Thyroid gland (tissue), 4 donors: Measurements from ENCODE around the gene SLC23A2.

Source experiments
- CTCF ChIP-seq, 6 experiments: fragments of 200-600 bp in 3 of 6; fragments of 450-650 bp in 3 of 6; sonication (generic) in 3 of 6; IDR thresholded peaks; one replicate each; pipeline ENCODE4 v1.5.1; 2016 to 2019; ENCODE audit warnings: antibody characterized with exemption in 6 of 6, mild to moderate bottlenecking in 2 of 6, inconsistent platforms in 1 of 6, moderate library complexity in 1 of 6
- POLR2A ChIP-seq, 2 donors: fragments of 450-650 bp; IDR thresholded peaks; one replicate each; pipeline ENCODE4 v1.6.1; 2017; ENCODE audit warnings: antibody characterized with exemption in 2 of 2, mild to moderate bottlenecking in 2 of 2, moderate library complexity in 1 of 2

GRCh38 chr20:4922186-4922585 lies 79.1 kb downstream of the SLC23A2 start:
- TF ChIP-seq CTCF (IDR thresholded peaks at IDR 0.05) (no peak), POLR2A (IDR thresholded peaks at IDR 0.05) (no peak)
